Measurements from ENCODE around the gene MTCH1.
"Not testable (repeated sequence)": the region's sequence is repeated elsewhere in the genome, so short reads cannot be mapped to it uniquely, and the experiment has no call there.

Gene MTCH1

DNA sequence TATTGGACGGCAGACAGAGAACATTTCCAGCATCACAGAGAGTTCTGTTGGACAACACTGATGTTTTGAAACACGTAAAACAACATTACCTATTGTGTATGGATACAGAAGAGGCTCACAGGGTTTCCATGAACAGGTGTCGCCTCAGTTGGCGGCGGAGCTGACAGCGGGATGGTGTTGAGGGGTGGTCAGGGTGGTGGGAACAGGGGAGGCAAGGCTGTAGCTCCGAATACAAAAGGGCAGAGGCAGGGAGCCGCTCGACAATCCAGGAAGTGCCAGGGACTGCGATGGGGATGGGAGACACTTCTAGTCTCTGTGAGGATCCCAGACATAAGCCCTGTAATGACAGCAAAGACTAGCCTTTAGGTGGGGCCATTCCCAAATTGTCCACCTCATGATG lies 46.0 kb downstream of the MTCH1 start:
- TF ChIP-seq, protein P1, sequence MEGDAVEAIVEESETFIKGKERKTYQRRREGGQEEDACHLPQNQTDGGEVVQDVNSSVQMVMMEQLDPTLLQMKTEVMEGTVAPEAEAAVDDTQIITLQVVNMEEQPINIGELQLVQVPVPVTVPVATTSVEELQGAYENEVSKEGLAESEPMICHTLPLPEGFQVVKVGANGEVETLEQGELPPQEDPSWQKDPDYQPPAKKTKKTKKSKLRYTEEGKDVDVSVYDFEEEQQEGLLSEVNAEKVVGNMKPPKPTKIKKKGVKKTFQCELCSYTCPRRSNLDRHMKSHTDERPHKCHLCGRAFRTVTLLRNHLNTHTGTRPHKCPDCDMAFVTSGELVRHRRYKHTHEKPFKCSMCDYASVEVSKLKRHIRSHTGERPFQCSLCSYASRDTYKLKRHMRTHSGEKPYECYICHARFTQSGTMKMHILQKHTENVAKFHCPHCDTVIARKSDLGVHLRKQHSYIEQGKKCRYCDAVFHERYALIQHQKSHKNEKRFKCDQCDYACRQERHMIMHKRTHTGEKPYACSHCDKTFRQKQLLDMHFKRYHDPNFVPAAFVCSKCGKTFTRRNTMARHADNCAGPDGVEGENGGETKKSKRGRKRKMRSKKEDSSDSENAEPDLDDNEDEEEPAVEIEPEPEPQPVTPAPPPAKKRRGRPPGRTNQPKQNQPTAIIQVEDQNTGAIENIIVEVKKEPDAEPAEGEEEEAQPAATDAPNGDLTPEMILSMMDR (IDR thresholded peaks at IDR 0.05; ENCODE audit: low read depth, low read length), result no peak
- no peak overlapping the region for H3K4me3 ChIP-seq (ENCODE audit: low read depth, low read length)

DNA sequence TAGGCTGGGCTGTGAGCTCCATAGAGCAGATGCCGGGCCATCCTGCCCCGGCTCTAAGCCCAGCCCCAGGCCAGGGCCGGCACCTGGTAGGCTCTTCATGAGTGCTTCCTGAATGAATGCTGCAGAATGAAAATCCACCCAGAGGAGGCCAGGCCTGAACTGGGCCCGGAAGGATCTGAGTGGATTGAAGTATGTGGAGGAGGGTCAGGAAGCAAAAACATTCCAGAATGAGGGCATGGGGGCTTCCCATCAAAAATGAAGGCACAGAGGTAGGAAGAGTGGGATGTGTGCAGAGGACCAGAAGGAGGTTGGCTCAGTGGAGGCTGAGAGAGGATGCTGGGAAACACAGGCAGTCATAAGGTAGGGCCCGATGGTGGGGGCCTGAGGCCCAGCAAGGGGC lies 47.0 kb downstream of the MTCH1 start:
- H3K4me3 ChIP-seq (ENCODE audit: low read depth, low read length), result not testable (repeated sequence)

DNA sequence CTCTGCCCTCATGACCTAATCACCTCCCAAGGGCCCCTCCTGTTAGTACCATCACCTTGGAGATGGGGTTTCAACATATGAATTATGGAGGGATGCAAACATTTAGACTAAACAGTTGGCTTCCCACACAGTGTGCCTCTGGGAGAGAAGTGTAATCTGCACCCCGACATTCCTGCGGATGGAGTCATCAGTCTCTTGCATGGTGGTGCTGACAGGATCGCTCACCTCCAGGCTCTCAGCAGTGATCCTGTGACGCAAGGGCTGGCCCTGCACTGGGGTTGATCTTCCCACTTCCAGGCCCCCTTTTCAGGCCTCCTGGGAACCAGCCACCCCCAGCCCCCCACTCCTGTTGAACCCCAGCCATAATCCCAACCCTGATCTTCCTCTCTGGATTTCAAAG lies 47.5 kb downstream of the MTCH1 start:
- TF ChIP-seq, protein P1 (IDR thresholded peaks at IDR 0.05; ENCODE audit: low read depth, low read length), result no peak
- H3K4me3 ChIP-seq (ENCODE audit: low read depth, low read length), result no peak overlapping the region

DNA sequence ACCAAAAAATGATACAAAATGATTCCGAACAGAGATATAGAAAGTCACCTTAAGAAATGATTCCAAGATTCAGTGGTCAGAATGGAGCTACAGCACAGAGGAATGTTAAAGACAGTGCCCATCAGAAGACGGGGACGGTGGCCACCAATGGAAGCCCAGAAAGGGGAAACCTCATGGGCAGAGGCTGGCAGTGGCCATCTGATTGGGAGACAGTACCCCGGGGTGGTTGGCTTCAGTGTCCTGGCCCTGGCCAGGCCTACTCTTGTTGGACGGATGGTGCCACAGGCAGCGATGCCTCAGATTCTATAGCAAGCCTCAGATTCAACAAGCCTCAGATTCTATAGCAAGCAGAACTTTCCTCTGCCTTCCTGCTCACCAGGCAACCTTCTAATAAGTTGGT lies 48.1 kb downstream of the MTCH1 start:
- TF ChIP-seq, protein P1 (IDR thresholded peaks at IDR 0.05; ENCODE audit: low read depth, low read length), result no peak
- H3K4me3 ChIP-seq (ENCODE audit: low read depth, low read length), result no peak overlapping the region

DNA sequence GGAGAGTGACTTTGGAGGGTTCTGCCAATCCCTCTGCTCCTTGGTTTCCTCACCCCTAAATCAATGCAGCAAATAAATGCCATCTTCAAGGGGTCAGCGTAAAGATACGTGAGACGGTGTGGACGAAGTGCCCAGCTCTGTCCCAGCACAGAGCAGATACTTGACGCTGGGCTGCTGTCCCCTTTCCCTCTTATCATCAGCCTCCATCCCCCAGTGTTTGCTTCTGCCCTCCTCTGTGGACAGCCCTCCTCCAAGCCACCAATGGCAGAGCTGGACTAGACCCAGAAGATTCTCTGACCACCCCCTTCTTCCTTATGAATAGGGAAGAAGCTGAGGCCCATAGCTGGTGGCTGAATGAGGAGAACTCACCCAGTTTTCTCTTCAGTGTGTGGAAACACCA lies 49.2 kb downstream of the MTCH1 start:
- TF ChIP-seq, protein P1 (IDR thresholded peaks at IDR 0.05; ENCODE audit: low read depth, low read length), result no peak
- H3K4me3 ChIP-seq (ENCODE audit: low read depth, low read length), result no peak overlapping the region

DNA sequence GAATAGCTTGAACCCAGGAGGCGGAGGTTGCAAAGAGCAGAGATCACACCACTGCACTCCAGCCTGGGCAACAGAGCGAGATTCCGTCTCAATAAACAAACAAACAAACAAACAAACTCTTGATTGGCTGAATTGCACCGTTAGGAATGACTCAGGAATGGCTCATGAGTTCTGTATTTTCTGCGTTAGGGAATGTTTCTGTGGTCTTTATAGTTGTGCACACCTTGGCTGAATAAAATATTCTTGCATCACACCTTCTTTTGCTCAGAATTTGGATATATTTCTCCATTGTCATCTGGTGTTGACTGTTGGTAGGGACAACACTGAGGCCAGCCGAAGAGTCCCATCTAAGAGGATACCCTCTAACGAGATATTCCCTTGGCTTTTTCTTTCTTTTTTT lies 51.1 kb downstream of the MTCH1 start:
- H3K4me3 ChIP-seq (ENCODE audit: low read depth, low read length), result no peak overlapping the region
- TF ChIP-seq, protein P1 (IDR thresholded peaks at IDR 0.05; ENCODE audit: low read depth, low read length), result no peak

DNA sequence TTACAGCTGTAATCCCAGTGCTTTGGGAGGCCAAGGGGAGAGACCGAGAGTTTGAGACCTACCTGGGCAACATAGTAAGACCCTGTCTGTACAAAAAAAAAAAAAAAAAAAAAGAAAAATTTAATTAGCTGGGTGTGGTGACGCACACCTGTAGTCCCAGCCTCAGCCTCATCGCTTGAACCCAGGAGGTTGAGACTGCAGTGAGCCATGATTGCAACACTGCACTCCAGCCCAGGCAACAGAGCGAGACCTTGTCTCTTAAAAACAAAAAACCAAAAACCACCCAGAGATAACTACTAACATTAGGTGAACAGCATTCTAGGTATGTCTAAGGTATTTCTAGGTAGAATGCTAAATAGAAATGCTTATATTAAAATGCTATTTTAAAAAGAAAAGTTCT lies 52.5 kb downstream of the MTCH1 start:
- no peak overlapping the region for H3K4me3 ChIP-seq (ENCODE audit: low read depth, low read length)
- TF ChIP-seq, protein P1 (IDR thresholded peaks at IDR 0.05; ENCODE audit: low read depth, low read length), result no peak

DNA sequence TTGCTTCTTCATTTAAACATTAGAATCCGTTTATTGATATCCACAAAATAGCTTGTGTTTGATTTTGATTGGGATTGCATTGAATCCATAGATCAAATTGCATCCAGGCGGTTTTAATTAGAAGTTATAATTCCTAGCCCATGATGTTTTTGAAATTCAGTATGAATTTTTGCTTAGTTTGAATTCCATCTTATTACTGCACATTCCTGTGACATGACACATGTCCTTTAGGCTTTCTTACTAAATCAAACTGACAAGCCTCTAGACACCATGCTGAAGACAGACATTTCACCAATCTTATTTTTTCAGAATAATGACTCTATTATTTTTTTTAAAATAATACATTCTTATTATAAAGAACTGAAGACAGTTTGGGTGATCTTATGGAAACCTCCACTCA lies 52.9 kb downstream of the MTCH1 start:
- TF ChIP-seq, protein P1 (IDR thresholded peaks at IDR 0.05; ENCODE audit: low read depth, low read length), result no peak
- H3K4me3 ChIP-seq (ENCODE audit: low read depth, low read length), result no peak overlapping the region

Measured in WI38 (cell line).